Vagina (tissue), 2 donors: ENCODE results near the gene STK32B.

Source experiments
- CTCF ChIP-seq, 3 experiments: fragments of 450-650 bp in 2 of 3; fragments of 200-600 bp in 1 of 3; sonication (generic) in 1 of 3; IDR thresholded peaks; one replicate each; pipeline ENCODE4 v1.5.1; 2017 to 2019; ENCODE audit warnings: antibody characterized with exemption in 3 of 3, mild to moderate bottlenecking in 2 of 3, moderate library complexity in 2 of 3
- POLR2A ChIP-seq, 2 donors: fragments of 450-650 bp; IDR thresholded peaks; one replicate each; pipeline ENCODE4 v1.6.1; 2017; ENCODE audit warnings: antibody characterized with exemption in 2 of 2, mild to moderate bottlenecking in 2 of 2, moderate library complexity in 2 of 2
- POLR2AphosphoS5 ChIP-seq, 2 donors: sonication (generic); formaldehyde crosslinking; IDR thresholded peaks; one replicate each; pipeline ENCODE4 v1.9.0; 2017; ENCODE audit warnings: antibody characterized with exemption in 2 of 2, mild to moderate bottlenecking in 2 of 2, low read depth in 1 of 2; ENCODE audit not compliant: insufficient read depth in 1 of 2

DNA sequence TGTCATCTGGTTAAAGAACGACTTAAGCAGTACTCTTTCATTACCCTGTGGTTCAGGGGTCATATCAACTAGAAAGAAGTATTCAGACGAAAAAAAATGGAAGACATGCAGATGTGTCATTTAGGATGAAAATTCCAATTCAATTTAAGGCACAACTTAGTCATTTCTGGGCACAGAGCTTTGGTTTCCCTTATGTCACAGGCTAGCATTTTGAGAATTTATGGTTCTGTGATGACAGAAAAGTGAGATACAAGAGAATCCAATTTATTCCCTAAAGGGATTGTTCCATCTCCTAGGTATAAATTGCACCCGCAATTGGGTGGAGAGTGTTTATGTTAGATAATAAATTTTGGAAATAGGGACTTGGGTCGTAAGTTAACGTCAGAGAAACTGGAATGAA, 306.6 kb downstream of the STK32B start:
- TF ChIP-seq POLR2AphosphoS5 (IDR thresholded peaks at IDR 0.05; ENCODE audit: insufficient read depth in 1 of 2, low read depth in 1 of 2): no peak
- no peak for TF ChIP-seq CTCF (IDR thresholded peaks at IDR 0.05)
- TF ChIP-seq POLR2A (IDR thresholded peaks at IDR 0.05): no peak
